Activated T-cell treated with anti-CD3 and anti-CD28 coated beads, Interleukin-2, amount 50 U/mL, for 72 hours (primary cell): ENCODE results near the gene RASGRF1. TPM values are rescaled to one million over a fixed set of nuclear protein-coding genes. Genes with fewer than 3 reads are reported as not detected.

Source experiments
- ATAC-seq, 2 donors: fragments of 150-1000 bp; cut with Tn5 transposase; replicated peaks in 1 of 2; 2 replicates each; pipeline ENCODE4 v1.10.0; 2021; ENCODE audit warnings: moderate library complexity in 2 of 2, mild to moderate bottlenecking in 1 of 2
- DNase-seq, 2 donors: peaks; one replicate each; pipeline ENCODE4 v3.0.0; 2021 to 2022; ENCODE audit warnings: mixed read lengths in 1 of 2
- H3K27ac Mint-ChIP-seq: one replicate; pipeline ENCODE4 v1.8.0; 2022; ENCODE audit warnings: mild to moderate bottlenecking, moderate library complexity, mixed read lengths
- H3K27me3 Mint-ChIP-seq: one replicate; pipeline ENCODE4 v1.8.0; 2022; ENCODE audit warnings: low read depth, mixed read lengths
- H3K36me3 Mint-ChIP-seq, 2 donors: one replicate each; pipeline ENCODE4 v1.8.0; 2022; ENCODE audit warnings: mixed read lengths in 2 of 2, mild to moderate bottlenecking in 1 of 2; ENCODE audit not compliant: insufficient read depth in 2 of 2
- H3K4me1 Mint-ChIP-seq: one replicate; pipeline ENCODE4 v1.8.0; 2022; ENCODE audit warnings: low read depth, mixed read lengths
- H3K4me3 Mint-ChIP-seq, 2 donors: one replicate each; pipeline ENCODE4 v1.8.0; 2022; ENCODE audit warnings: mild to moderate bottlenecking in 2 of 2, mixed read lengths in 2 of 2, moderate library complexity in 2 of 2
- H3K9me3 Mint-ChIP-seq, 2 donors: one replicate each; pipeline ENCODE4 v1.8.0; 2022; ENCODE audit warnings: mixed read lengths in 2 of 2
- total RNA-seq, 2 donors: library from RNA; stranded (reverse); gene quantifications; one replicate each; pipeline ENCODE4 v1.2.3, GENCODE V29; 2022

The RASGRF1 gene
- total RNA-seq, 2 donors from 2014 or later: not detected

DNA sequence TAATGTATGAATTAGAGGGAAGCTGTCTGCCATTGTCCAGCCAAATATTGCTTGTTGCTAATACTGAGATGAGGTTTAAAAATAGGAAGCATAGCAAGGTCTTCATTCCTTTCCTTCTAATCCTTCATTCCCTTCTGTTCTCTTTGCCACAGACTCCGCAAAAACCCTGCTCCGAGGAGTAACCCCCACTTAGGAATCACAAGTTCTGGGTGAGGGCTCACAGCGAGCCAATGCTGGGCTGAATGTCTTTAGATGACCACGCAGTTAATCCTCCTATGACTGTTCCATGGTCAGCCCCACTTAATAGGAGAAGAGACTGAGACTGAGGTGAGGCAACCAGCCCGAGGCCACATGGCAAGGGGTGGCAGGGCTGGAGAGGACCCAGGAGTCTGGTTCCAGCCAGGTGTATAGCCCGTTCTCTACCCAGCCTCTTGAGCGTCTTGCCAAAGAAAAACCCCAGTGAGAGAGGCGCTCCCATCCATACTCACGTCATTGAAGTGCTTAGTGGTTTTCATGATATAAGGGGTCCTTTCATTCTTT is 100.8 kb downstream of the RASGRF1 start:
- Mint-ChIP-seq H3K9me3 (no peaks in the 10 kb centered on the region), H3K36me3 (no peaks in the 10 kb centered on the region), H3K4me3 (no peak overlapping the region), H3K4me1 (no peaks in the 10 kb centered on the region), H3K27me3 (no peaks in the 10 kb centered on the region), H3K27ac (no peak overlapping the region)
- DNase-seq (no peak), ATAC-seq (no peak)

DNA sequence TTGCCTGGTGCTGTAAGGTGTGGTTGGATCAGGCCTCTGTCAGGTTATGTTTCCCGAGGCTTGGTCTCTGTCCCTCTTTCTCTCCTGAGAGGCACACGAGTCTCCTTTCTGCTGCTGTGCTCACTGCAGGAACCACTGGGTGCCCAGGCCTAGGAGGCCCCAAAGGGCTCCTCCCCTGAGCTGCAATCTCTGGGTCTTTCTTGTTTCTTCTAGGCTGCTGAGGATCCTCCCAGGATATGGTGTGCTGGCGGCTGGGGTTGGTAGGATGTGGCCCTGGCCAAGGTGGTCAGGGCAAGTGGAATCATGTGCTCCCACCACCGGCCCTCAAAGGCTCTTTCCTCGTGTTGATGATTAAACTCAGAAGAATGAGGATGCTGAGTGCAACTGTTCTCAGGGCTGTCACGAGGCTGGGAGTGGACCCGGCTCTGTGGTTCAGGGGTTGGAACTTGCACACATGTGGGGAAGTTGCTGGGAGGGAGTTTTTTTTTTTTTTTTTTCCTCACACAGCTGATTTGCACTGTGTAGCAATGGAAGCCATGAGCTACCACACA is 102.1 kb downstream of the RASGRF1 start:
- Mint-ChIP-seq H3K27ac (no peak overlapping the region), H3K4me3 (no peak overlapping the region), H3K36me3 (no peaks in the 10 kb centered on the region), H3K27me3 (peaks cover 6% of the 10 kb centered on the region), H3K4me1 (no peaks in the 10 kb centered on the region), H3K9me3 (no peaks in the 10 kb centered on the region)
- ATAC-seq (peak; percentile 24 to 69), DNase-seq (no peak)

DNA sequence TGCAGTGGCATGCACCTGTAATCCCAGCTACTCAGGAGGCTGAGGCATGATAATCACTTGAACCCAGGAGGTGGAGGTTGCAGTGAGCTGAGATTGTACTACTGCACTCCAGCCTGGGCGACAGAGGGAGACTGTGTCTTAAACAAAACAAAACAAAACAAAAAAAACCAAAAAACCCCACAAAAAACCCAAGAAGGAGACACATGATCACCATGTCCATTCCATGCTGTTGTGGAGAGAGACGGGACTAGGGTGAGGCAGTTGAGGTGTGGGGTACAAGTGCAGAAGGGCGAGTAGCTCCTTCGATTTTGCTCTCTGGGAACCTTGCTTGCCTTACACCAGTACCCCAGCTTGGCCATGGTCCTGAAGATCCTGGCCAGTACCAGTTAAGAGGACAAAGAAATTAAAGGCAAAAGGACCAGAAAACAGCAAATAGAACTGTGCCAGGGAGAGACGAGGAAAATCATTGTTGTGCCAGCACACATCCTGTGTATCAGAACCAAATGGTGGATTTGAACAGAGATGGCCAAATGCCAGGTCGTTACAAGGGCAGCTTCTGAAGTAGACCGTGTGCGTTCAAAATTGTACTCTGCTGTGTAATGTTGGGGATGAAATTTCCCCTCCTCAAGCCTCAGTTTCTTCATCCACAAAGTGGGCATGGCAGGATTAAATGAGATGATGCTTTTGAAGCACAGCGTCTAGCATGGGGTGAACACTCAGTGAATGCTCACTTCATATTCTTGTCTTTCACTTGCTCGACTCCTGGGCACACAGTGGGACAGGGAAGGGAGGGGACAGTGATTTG is 102.8 kb downstream of the RASGRF1 start:
- DNase-seq (no peak), ATAC-seq (peak in 1 of 2 donors; percentile 7)
- Mint-ChIP-seq H3K27me3 (peaks cover 10% of the 10 kb centered on the region), H3K27ac (no peak overlapping the region), H3K4me1 (no peaks in the 10 kb centered on the region), H3K36me3 (no peaks in the 10 kb centered on the region), H3K9me3 (no peaks in the 10 kb centered on the region), H3K4me3 (no peak overlapping the region)

DNA sequence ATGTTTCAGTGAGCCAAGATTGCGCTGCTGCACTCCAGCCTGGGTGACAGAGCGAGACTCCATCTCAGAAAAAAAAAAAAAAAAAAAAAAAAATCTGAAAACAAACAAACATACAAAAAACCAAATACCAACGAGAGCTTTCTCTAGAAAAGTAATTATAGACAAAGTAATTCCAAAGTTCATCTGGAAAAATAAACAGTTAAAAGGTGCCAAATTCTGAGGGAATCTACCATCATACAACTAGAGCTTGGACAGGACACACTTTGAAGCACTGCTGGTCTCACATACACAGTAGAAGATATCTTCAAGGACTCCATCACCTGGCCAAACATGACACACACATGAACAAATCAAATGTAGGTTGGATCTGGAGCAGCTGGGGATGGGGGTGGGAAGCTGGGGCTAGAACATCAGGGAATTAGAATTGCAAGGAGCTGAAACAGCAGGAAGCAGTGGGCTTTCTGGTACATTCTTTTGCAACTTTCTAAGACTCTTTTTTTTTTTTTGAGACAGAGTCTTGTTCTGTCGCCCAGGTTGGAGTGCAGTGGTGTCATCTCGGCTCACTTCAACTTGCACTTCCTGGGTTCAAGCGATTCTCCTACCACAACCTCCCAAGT is 104.6 kb downstream of the RASGRF1 start:
- DNase-seq (no peak), ATAC-seq (no peak)
- no peak overlapping the region for H3K27ac Mint-ChIP-seq
- no peaks in the 10 kb centered on the region for H3K36me3 Mint-ChIP-seq
- no peaks in the 10 kb centered on the region for H3K4me1 Mint-ChIP-seq
- H3K9me3 Mint-ChIP-seq: no peaks in the 10 kb centered on the region
- peaks cover 10% of the 10 kb centered on the region for H3K27me3 Mint-ChIP-seq
- H3K4me3 Mint-ChIP-seq: no peak overlapping the region

DNA sequence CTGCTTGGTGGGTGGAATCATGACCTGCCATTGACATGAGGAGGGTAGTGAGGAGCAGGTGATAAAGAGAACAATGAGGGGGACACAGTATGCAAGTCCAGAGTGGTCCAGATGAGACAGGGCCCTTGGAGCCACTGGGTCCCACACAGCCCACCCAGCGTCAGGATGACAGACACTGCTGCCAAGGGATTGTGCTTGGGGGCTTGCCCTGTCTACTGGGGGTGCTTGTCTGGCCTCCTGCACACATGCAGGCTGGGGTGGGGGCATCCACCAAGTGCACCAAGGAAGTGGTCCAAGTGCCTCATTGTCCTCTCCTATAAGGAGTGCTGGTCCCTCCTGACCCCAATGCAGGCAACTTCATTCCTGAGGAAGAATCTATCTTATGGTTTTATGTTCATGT is 106.5 kb downstream of the RASGRF1 start:
- Mint-ChIP-seq H3K9me3 (no peaks in the 10 kb centered on the region), H3K4me1 (no peaks in the 10 kb centered on the region), H3K27ac (no peak overlapping the region), H3K4me3 (no peak overlapping the region), H3K36me3 (no peaks in the 10 kb centered on the region), H3K27me3 (peaks cover 10% of the 10 kb centered on the region)
- no peak for ATAC-seq
- no peak for DNase-seq

DNA sequence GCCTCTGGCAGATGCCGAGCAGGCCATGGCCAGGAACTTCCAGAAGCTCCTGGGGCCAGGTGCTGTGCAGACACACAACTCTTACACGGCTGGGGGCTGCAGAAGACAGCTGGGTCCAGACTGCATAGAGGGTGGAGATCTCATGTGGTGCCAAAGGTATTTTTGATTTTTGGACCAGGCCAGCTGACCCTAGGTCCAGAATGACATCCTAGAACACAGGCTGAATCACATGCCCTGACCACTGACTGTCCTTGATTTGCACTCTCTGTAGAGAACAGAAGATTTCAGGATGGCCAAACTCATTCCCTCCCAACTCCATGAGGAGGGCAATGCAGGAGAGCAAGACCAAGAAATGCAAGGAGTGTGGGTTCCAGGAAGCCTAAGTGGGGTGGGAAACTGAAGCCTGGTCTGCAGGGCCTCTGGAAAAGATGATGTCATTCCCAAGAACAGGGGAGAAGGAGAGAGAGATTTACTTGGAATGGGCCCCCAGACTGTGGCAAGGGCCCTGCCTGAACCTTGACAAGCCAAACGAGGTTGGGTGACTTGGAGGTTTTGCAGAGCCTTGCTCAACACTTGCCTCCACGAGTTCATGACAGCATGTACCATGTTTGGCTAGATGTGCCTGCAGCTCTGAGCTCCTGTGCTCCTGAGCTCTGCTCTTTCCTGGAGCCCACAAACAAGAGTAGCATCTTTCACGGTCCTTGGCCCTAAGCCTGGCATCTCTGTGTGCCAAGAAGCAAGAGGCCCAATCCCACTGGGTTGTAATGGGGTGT is 107.2 kb downstream of the RASGRF1 start:
- Mint-ChIP-seq H3K4me3 (no peak overlapping the region), H3K9me3 (no peaks in the 10 kb centered on the region), H3K27ac (no peak overlapping the region), H3K36me3 (no peaks in the 10 kb centered on the region), H3K4me1 (no peaks in the 10 kb centered on the region), H3K27me3 (peaks cover 15% of the 10 kb centered on the region)
- no peak for DNase-seq
- ATAC-seq: no peak

DNA sequence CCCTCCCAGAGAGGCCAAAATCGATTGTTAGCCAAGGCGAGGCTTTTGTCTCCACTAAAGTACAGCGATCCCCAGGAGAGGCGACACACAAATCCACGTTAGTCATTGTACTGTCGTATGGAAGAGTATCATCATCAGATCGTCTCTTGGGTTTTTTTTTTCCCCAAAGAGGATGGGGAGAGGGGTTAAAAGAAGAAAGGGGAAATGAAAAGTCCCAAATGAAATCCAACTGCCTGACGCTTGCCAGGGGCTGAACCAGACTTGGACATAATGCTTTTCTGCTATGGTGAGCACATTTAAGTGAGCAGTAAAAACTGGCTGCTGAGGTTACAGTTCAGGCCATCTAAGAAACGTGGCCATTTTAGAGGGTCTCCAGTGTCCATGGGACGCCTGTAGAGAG is 107.8 kb downstream of the RASGRF1 start:
- DNase-seq (no peak), ATAC-seq (no peak)
- Mint-ChIP-seq H3K9me3 (no peaks in the 10 kb centered on the region), H3K4me3 (no peak overlapping the region), H3K27me3 (peaks cover 15% of the 10 kb centered on the region), H3K36me3 (no peaks in the 10 kb centered on the region), H3K4me1 (peaks cover under 1% of the 10 kb centered on the region), H3K27ac (no peak overlapping the region)

DNA sequence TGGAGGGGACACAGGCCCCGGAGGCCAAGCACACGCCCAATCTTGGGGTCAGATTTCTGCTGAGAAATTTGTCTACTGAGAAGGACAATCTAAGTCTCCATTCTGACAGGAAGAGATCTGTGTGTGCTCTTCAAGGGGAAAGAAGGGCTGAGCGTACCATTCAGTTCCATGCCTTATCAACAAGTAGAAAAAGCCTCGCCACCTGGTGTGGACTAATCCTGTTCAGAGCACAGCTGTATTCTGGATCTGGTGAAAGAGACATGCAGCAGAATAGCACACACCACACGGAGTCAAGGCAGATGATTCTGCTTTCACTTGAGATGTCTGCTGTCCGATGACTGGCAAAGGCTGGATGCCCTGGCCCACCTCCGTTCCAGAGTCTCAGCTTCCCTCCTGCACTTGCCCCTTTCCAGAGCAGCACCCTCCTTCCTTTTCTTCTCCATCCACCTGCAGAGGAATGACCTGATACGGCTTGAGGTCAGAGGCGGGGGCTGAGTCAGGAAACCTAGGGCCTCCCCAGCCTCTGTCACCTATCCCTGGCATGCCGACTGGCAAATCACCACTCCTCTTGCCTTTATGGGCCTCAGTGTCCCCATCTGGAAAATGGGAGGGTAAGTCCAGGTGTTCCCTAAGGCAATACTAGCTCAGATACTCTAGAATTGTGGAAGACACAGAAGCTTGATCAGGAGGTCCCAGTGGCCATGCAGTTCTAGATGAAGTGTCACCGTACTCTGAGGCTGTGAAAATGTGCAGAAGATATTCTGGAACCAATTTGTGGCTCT is 108.9 kb downstream of the RASGRF1 start:
- Mint-ChIP-seq H3K36me3 (no peaks in the 10 kb centered on the region), H3K4me3 (no peak overlapping the region), H3K27me3 (peaks cover 15% of the 10 kb centered on the region), H3K9me3 (no peaks in the 10 kb centered on the region), H3K4me1 (peaks cover 8% of the 10 kb centered on the region), H3K27ac (no peak overlapping the region)
- ATAC-seq (no peak), DNase-seq (no peak)

DNA sequence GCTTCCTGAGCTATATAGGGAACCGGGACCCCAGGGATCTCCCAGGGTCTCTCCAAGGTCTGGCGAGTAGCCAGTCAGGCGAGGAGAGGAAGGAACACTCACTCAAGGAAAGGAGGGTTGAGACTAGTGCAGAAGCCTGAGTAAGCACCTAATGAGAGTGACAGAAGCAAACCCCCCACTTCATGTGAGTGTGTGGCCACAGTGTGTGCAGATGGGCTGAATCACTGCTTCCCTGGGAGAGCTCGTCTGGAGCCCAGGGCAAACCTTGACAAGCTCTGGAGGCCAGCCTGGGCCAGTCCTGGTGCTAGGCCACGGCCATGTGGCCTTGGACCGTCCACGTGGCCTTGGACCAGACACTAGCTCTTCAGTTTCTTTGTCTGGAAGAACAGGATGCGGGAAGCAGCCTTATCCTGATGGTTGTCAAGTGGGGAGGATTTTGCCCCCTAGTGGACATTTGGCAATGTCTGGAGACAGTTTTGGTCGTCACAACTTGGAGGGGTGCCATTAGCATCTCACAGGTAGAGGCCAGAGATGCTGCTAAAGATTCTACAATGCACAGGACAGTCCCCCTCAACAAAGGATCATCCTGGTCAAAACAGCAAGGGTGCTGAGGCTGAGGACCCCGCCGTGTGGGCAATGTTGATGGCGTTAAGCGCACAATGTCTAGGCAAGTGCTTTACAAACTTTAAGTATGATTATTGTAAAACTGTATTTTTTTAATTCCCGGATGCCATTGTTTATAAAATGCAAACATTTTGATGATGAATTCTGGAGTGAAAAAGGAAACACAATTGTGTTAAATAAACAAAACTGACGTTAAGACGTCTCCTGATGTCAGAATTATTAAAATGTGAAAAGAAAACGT is 110.9 kb downstream of the RASGRF1 start:
- Mint-ChIP-seq H3K4me1 (peaks cover 8% of the 10 kb centered on the region), H3K27ac (no peak overlapping the region), H3K36me3 (no peaks in the 10 kb centered on the region), H3K9me3 (no peaks in the 10 kb centered on the region), H3K27me3 (peaks cover 15% of the 10 kb centered on the region), H3K4me3 (no peak overlapping the region)
- peak; percentile 24 to 53 for ATAC-seq
- peak; percentile 18 to 29 for DNase-seq

DNA sequence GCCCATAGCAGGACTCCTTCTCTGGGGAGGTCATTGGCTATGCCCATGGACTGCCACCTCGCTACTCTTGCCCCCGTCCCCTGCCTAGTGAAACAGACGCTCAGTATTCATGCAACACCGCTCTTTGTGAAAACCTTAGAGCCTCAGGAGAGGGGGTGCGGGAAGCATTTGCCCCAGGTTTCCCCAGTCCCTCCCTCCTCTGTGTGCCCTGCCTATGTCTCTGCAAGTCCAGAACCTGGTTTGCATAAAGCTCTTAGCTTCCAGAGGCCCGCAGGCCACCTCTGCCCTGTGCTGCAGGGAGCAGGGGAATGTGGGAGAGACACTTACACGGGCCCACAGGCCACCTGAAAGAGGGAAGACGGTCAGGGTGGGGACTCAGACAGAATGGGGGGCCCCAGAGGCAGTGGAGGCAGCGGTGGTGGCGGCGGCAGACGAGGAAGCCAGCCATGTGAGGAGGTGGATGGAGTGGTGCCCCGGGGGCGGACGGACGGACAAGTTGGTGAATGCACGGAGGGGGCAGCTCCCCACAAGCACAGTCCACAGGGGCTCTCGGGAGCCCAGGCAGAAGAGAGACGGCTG is 111.9 kb downstream of the RASGRF1 start:
- Mint-ChIP-seq H3K4me1 (peaks cover 10% of the 10 kb centered on the region), H3K36me3 (no peaks in the 10 kb centered on the region), H3K27me3 (peaks cover 12% of the 10 kb centered on the region), H3K27ac (no peak overlapping the region), H3K4me3 (no peak overlapping the region), H3K9me3 (no peaks in the 10 kb centered on the region)
- no peak for ATAC-seq
- DNase-seq: no peak

DNA sequence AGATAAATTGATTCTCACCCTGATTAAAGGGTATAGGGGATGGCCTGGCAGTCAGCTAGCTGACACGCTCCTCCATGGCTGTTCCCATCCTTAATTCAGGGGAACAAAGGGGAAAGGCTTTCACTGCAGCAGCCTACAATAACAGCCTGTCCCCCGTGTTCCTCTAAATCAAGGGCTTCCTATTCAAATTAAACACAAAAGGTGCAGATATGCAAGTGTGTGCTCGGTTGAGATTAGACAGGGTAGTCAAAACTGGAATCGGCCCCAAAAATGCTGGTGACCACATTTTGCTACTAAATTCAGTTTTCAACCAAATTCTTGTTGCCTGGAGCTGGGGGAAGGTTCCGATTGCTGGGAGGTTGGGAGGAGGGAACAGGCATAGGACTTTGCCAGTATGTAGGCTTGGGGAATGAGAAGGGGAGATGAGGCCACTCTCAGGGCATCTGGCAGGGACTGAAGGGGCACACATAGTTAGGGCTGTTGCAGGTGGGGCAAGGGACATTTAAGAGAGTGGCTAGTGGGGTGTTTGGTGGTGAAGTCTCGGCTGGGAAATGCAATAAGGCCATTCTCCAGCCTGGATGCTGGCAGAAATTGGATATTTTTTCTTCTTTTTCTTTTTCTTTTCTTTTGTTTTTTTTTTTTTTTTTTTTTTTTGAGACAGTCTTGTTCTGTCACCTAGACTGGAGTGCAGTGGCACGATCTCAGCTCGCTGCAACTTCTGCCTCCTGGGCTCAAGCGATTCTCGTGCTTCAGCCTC is 112.8 kb downstream of the RASGRF1 start:
- no peaks in the 10 kb centered on the region for H3K36me3 Mint-ChIP-seq
- DNase-seq (no peak), ATAC-seq (no peak)
- H3K27me3 Mint-ChIP-seq: peaks cover 6% of the 10 kb centered on the region
- no peak overlapping the region for H3K4me3 Mint-ChIP-seq
- peaks cover 13% of the 10 kb centered on the region for H3K4me1 Mint-ChIP-seq
- no peaks in the 10 kb centered on the region for H3K9me3 Mint-ChIP-seq
- no peak overlapping the region for H3K27ac Mint-ChIP-seq
